DMS153 treated with DMSO at 0.1 percent for 48 hours (cell line): ENCODE data around the gene SESN1.

Experiments used
- DNase-seq: peaks from one replicate; lab custom pipeline; 2025; ENCODE audit not compliant: unreplicated experiment; lab: John Stamatoyannopoulos, UW

SESN1 gene

GRCh38 chr6:109062216-109062615, 32.4 kb downstream of the SESN1 start:
- DNase-seq = no peak

GRCh38 chr6:109060571-109060970, 34.1 kb downstream of the SESN1 start:
- DNase-seq = no peak

- DNase-seq = no peak
Observed at GRCh38 chr6:109059571-109060021, 35.0 kb downstream of the SESN1 start.

- DNase-seq = no peak
Observed at GRCh38 chr6:109059153-109059552, 35.5 kb downstream of the SESN1 start.

- no peak for DNase-seq
Observed at GRCh38 chr6:109058620-109059019, 36.0 kb downstream of the SESN1 start.

GRCh38 chr6:109056661-109057060, 38.0 kb downstream of the SESN1 start:
- DNase-seq = no peak

- no peak for DNase-seq
Observed at GRCh38 chr6:109055771-109056235, 38.8 kb downstream of the SESN1 start.

GRCh38 chr6:109053336-109053735, 41.3 kb downstream of the SESN1 start:
- DNase-seq = no peak

GRCh38 chr6:109052852-109053251, 41.8 kb downstream of the SESN1 start:
- DNase-seq = no peak

- DNase-seq = no peak
Observed at GRCh38 chr6:109052018-109052651, 42.5 kb downstream of the SESN1 start.

GRCh38 chr6:109051301-109052017, 43.2 kb downstream of the SESN1 start:
- DNase-seq = no peak

- no peak for DNase-seq
Observed at GRCh38 chr6:109050447-109051102, 44.1 kb downstream of the SESN1 start.

GRCh38 chr6:109050012-109050411, 44.6 kb downstream of the SESN1 start:
- DNase-seq = no peak

- DNase-seq = no peak
Observed at GRCh38 chr6:109048670-109049415, 45.8 kb downstream of the SESN1 start.

GRCh38 chr6:109048176-109048575, 46.5 kb downstream of the SESN1 start:
- DNase-seq = no peak

GRCh38 chr6:109045493-109045892, 49.2 kb downstream of the SESN1 start:
- no peak for DNase-seq

- no peak for DNase-seq
Observed at GRCh38 chr6:109039795-109040194, 54.9 kb downstream of the SESN1 start.

- DNase-seq = no peak
Observed at GRCh38 chr6:109038837-109039398, 55.7 kb downstream of the SESN1 start.

GRCh38 chr6:109036574-109037294, 57.9 kb downstream of the SESN1 start:
- no peak for DNase-seq

GRCh38 chr6:109034526-109034925, 60.1 kb downstream of the SESN1 start:
- no peak for DNase-seq
